CD4-positive, alpha-beta memory T cell (primary cell): ENCODE data around the gene IFT43. TPM values are rescaled to one million over a fixed set of nuclear protein-coding genes. Genes with fewer than 3 reads are reported as not detected.

ENCODE experiments used
- CTCF ChIA-PET: fragments of 350-600 bp; sonication (Branson Sonifier 250); formaldehyde crosslinking; loops from one replicate; lab custom pipeline; 2021; ENCODE audit warnings: inconsistent platforms; ENCODE audit not compliant: partially characterized antibody; lab: Charles Lee
- POLR2A ChIA-PET: fragments of 350-600 bp; sonication (Branson Sonifier 250); formaldehyde crosslinking; loops from one replicate; lab custom pipeline; 2021; ENCODE audit not compliant: partially characterized antibody; lab: Charles Lee
- DNase-seq, 5 donors: peaks; one replicate each; pipeline versions ENCODE4 v3.0.0 to v3.0.0-alpha.2; 2020 to 2022; ENCODE audit warnings: mixed read lengths in 1 of 5
- H3K27ac ChIP-seq: one replicate; pipeline ENCODE4 v1.7.0; 2013; ENCODE audit warnings: low read depth, low read length
- H3K27me3 ChIP-seq: 2 replicates; pipeline ENCODE4 v1.7.0; 2013; ENCODE audit warnings: mild to moderate bottlenecking, low read length, moderate library complexity; ENCODE audit not compliant: insufficient read depth
- H3K36me3 ChIP-seq: 2 replicates; pipeline ENCODE4 v1.7.0; 2013; ENCODE audit warnings: mild to moderate bottlenecking, low read length, moderate library complexity; ENCODE audit not compliant: insufficient read depth
- H3K4me1 ChIP-seq: 2 replicates; pipeline ENCODE4 v1.7.0; 2013; ENCODE audit warnings: mild to moderate bottlenecking, low read length, moderate library complexity; ENCODE audit not compliant: insufficient read depth
- H3K4me3 ChIP-seq, 2 donors: one replicate each; pipeline ENCODE4 v1.7.0; 2013; ENCODE audit warnings: low read length in 2 of 2, mild to moderate bottlenecking in 1 of 2
- H3K9me3 ChIP-seq, 2 donors: one replicate each; pipeline ENCODE4 v1.7.0; 2013; ENCODE audit warnings: low read length in 2 of 2, control low read depth in 1 of 2; ENCODE audit not compliant: control insufficient read depth in 1 of 2
- H3K27ac Mint-ChIP-seq, 7 donors: one replicate each; pipeline ENCODE4 v1.8.0; 2020 to 2021; ENCODE audit warnings: mixed read lengths in 7 of 7, mild to moderate bottlenecking in 6 of 7, inconsistent platforms in 3 of 7, moderate library complexity in 3 of 7
- H3K27me3 Mint-ChIP-seq, 2 donors: one replicate each; pipeline ENCODE4 v1.8.0; 2020 to 2021; ENCODE audit warnings: mixed read lengths in 2 of 2
- H3K36me3 Mint-ChIP-seq, 2 donors: one replicate each; pipeline ENCODE4 v1.8.0; 2020 to 2021; ENCODE audit warnings: mixed read lengths in 2 of 2, inconsistent platforms in 1 of 2, mild to moderate bottlenecking in 1 of 2
- H3K4me1 Mint-ChIP-seq, 4 donors: one replicate each; pipeline ENCODE4 v1.8.0; 2020 to 2021; ENCODE audit warnings: mixed read lengths in 4 of 4, mild to moderate bottlenecking in 1 of 4
- H3K4me3 Mint-ChIP-seq, 8 donors: one replicate each; pipeline ENCODE4 v1.8.0; 2020 to 2021; ENCODE audit warnings: mixed read lengths in 8 of 8, mild to moderate bottlenecking in 7 of 8, moderate library complexity in 6 of 8, inconsistent platforms in 3 of 8
- H3K9me3 Mint-ChIP-seq, 8 donors: one replicate each; pipeline ENCODE4 v1.8.0; 2020 to 2021; ENCODE audit warnings: mixed read lengths in 8 of 8, mild to moderate bottlenecking in 5 of 8, inconsistent platforms in 3 of 8, moderate library complexity in 1 of 8
- intact Hi-C: fragments of 100-400 bp; cut with micrococcal nuclease; formaldehyde crosslinking; loops from one replicate; pipeline ENCODE4 v1.15.1; 2023
- polyA plus RNA-seq, 2 donors: library from polyadenylated mRNA; unstranded; fragments of 300-500 nt; fragmentation: Illumina TruSeq; gene quantifications; one replicate each; pipeline ENCODE4 v1.2.3, GENCODE V29; 2021
- total RNA-seq, 2 experiments: library from RNA; stranded (reverse); gene quantifications; one replicate each; pipeline ENCODE4 v1.2.3, GENCODE V29; 2021

IFT43 gene
- total and polyA plus RNA-seq, 4 experiments from 2014 or later: 10.5 to 30.7 (median 12.5) TPM

- Histone ChIP-seq H3K27me3 (no peaks in the 10 kb centered on the region), H3K9me3 (no peaks in the 10 kb centered on the region), H3K4me3 (no peak overlapping the region), H3K4me1 (no peaks in the 10 kb centered on the region), H3K27ac (no peak overlapping the region), H3K36me3 (no peaks in the 10 kb centered on the region)
- ChIA-PET CTCF (no interaction called here), POLR2A (no interaction called here)
- Mint-ChIP-seq H3K9me3 (peaks cover 0 to 12% (median 4%) of the 10 kb centered on the region in 8 donors), H3K27ac (no peak overlapping the region), H3K36me3 (no peaks in the 10 kb centered on the region), H3K4me3 (no peak overlapping the region), H3K27me3 (peaks cover 38 to 48% of the 10 kb centered on the region in 2 donors), H3K4me1 (peaks cover 0 to 9% (median 3%) of the 10 kb centered on the region in 4 donors)
- intact Hi-C loops: no loop called here
- no peak for DNase-seq
Measured at GRCh38 chr14:76129851-76130576, 144.5 kb downstream of the IFT43 start.

- Histone ChIP-seq H3K4me3 (no peak overlapping the region), H3K27ac (no peak overlapping the region), H3K27me3 (no peaks in the 10 kb centered on the region), H3K4me1 (no peaks in the 10 kb centered on the region), H3K36me3 (no peaks in the 10 kb centered on the region), H3K9me3 (no peaks in the 10 kb centered on the region)
- peaks cover 43 to 55% of the 10 kb centered on the region in 2 donors for H3K27me3 Mint-ChIP-seq
- H3K9me3 Mint-ChIP-seq: peaks cover 0 to 12% (median 4%) of the 10 kb centered on the region in 8 donors
- no peak overlapping the region for H3K27ac Mint-ChIP-seq
- H3K36me3 Mint-ChIP-seq: no peaks in the 10 kb centered on the region
- ChIA-PET CTCF (no interaction called here), POLR2A (no interaction called here)
- intact Hi-C loops: no loop called here
- no peak overlapping the region for H3K4me3 Mint-ChIP-seq
- peaks cover 0 to 9% (median 3%) of the 10 kb centered on the region in 4 donors for H3K4me1 Mint-ChIP-seq
- DNase-seq: no peak
Measured at GRCh38 chr14:76131071-76131965, 145.8 kb downstream of the IFT43 start.

GRCh38 chr14:76133103-76133502 is 147.5 kb downstream of the IFT43 start:
- Histone ChIP-seq H3K4me1 (no peaks in the 10 kb centered on the region), H3K4me3 (no peak overlapping the region), H3K9me3 (no peaks in the 10 kb centered on the region), H3K27ac (no peak overlapping the region), H3K36me3 (no peaks in the 10 kb centered on the region), H3K27me3 (peaks cover 5% of the 10 kb centered on the region)
- peaks cover 48 to 64% of the 10 kb centered on the region in 2 donors for H3K27me3 Mint-ChIP-seq
- H3K9me3 Mint-ChIP-seq: peaks cover 0 to 11% (median 3%) of the 10 kb centered on the region in 8 donors
- ChIA-PET POLR2A (no interaction called here), CTCF (no interaction called here)
- no peak overlapping the region for H3K4me3 Mint-ChIP-seq
- H3K27ac Mint-ChIP-seq: no peak overlapping the region
- peaks cover 3 to 9% (median 4%) of the 10 kb centered on the region in 4 donors for H3K4me1 Mint-ChIP-seq
- H3K36me3 Mint-ChIP-seq: no peaks in the 10 kb centered on the region
- peak in 1 of 5 donors; percentile 14 for DNase-seq
- intact Hi-C loops: no loop called here

Other genes with a start within 250 kb of the IFT43 start
- 1 to 10 TPM; 6.4 to 7.2 TPM for gene TGFB3, start 3.8 kb upstream of the IFT43 start, total RNA-seq
- under 1 TPM in 1 of 2 donors, not detected in 1; 0.29 TPM for gene TGFB3, start 3.8 kb upstream of the IFT43 start, polyA plus RNA-seq
- 10 to 100 TPM; 66.0 to 70.1 TPM for gene GPATCH2L, start 166.2 kb downstream of the IFT43 start, total RNA-seq
- 10 to 100 TPM in 1 of 2 donors, 1 to 10 TPM in 1; 7.9 to 14.8 TPM for gene GPATCH2L, start 166.2 kb downstream of the IFT43 start, polyA plus RNA-seq